GM19238 (cell line): ENCODE results near the gene PRDX3.

Source experiments
- DNase-seq: peaks from one replicate; pipeline ENCODE4 v3.0.0; 2011; ENCODE audit warnings: low spot score; ENCODE audit not compliant: insufficient read length

Gene PRDX3

GRCh38 chr10:119178372-119179119 lies at the start of gene PRDX3:
Gene PRDX3 (minus strand): TSS chr10:119178812. CDS start chr10:119178790, 22 bp downstream.
- DNase-seq = peak; percentile 85

DNA sequence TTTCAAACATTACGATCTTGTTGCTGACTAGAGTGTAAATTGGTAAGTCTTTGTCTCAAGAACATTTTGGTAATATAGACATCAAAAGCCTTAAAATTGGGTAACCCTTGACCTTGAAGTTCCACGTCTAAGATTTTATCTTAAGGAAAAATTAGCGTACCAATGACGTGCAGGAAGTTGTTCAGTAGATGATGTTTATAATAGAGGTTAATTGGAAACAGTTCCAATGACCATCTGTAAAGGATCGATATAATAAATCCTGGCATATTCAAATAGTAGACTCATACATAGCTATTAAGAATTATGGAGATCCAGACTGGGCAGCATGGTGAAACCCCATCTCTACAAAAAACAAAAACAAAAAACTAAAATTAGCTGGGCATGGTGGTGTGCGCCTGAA lies 49.2 kb upstream of the PRDX3 start:
- DNase-seq = no peak

- no peak for DNase-seq
These were observed 46.6 kb upstream of the PRDX3 start for GRCh38 chr10:119225083-119225658.

DNA sequence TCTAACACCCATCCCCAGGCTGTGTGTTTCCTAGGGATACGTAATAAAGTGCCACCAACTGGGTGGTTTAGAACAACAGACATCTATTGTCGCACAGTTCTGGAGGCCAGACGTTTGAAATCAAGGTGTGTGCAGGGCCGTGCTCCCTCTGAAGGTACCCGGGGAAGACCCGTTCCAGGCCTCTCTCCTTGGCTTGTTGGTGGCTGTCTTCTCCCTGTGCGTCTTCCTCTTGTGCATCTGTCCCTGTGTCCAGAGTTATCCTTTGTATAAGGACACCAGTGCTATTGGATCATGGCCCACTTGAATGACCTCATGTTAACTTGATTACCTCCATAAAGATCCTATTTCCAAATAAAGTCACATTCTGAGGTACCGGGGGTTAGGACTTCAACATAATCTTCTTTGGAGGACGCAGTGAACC lies 44.4 kb upstream of the PRDX3 start:
- DNase-seq = no peak

DNA sequence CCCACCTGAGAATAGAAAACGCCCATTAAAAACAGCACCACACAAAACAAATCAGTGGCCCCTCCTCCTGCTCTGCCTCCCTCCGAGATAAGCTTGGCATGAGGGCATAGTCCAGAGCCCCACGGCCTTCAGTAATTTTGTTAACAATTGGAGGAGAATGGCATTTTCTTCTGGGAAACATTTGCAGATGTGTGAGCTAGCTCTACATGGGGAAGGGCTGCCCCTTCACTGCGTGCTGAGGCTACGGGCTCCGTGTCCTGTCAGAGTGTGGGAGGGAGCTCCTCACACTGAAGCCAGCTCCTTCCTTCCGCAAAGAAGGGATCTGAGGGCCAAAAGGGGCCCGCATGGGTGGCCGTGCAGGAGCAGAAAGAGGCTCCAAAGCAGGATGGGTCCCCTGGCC lies 43.9 kb upstream of the PRDX3 start:
- DNase-seq = no peak

- no peak for DNase-seq
These were observed 43.1 kb upstream of the PRDX3 start for GRCh38 chr10:119221666-119222065.

- no peak for DNase-seq
These were observed 42.6 kb upstream of the PRDX3 start for GRCh38 chr10:119221201-119221600.

- no peak for DNase-seq
These were observed 41.3 kb upstream of the PRDX3 start for GRCh38 chr10:119219871-119220270.

DNA sequence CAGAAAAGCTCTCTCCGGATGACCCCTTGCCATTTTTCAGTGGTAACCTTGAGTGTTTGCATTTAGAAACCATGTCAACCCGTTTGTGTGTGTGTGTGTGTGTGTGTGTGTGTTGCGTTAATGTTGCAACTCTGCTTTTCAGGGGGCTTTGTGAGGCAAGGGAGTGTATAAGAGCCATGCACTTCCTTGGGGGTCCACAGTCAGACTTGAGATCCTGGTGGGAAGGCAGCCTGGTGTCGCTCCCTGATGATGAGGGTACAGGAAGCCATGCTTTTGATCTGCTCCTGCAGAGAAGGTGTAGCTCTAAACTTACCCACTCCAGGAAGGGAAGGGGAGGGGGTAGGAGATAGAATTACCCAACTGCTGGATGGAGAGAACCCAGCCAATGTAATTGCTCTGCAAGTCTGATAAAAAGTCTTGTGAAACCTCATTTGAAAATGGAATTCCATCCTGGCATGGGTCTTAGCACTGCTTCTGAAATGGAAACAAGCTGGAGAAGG lies 39.4 kb upstream of the PRDX3 start:
- DNase-seq = no peak

DNA sequence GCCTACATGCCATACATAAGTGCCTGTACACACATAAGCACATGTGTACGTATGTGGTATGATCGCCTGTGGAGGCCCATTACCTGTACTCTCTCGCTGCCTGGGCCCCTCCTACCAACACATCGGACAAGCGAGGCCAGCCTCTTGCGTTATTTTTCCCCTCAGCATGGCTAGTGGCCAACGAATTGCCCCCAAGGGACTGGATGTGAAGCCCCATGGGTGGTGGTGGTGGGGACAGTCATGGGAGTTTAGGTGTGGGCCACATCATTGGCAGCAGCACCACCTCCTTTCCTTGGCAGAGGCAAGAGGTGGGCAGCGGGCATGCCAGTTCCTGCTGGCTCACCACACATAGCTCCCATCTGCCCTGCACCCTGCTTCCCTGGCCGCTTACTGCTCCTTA lies 38.8 kb upstream of the PRDX3 start:
- no peak for DNase-seq

- DNase-seq = no peak
These were observed 37.5 kb upstream of the PRDX3 start for GRCh38 chr10:119216127-119216526.

GRCh38 chr10:119215371-119215770 lies 36.8 kb upstream of the PRDX3 start:
- DNase-seq = no peak

GRCh38 chr10:119211625-119212441 lies 33.2 kb upstream of the PRDX3 start:
- DNase-seq = no peak

GRCh38 chr10:119211176-119211575 lies 32.6 kb upstream of the PRDX3 start:
- no peak for DNase-seq

DNA sequence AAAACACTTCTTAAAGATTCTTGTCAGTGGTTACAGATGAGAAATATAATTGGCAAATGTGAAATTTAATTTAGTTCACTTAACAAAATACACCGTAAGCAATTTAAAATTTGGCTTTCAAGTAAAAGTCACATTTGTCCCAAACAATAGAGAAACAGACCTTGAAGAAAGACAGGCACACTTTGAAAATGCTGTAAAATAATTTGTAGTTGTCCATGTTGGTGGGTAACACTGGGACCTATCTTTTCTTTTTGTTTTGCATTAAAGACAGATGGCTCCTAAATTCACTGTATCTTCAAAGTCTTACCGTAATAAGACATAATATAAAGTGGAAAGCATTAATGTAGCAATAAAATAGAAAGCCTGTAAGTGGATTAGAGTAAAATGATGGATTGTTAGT lies 32.0 kb upstream of the PRDX3 start:
- DNase-seq = no peak

DNA sequence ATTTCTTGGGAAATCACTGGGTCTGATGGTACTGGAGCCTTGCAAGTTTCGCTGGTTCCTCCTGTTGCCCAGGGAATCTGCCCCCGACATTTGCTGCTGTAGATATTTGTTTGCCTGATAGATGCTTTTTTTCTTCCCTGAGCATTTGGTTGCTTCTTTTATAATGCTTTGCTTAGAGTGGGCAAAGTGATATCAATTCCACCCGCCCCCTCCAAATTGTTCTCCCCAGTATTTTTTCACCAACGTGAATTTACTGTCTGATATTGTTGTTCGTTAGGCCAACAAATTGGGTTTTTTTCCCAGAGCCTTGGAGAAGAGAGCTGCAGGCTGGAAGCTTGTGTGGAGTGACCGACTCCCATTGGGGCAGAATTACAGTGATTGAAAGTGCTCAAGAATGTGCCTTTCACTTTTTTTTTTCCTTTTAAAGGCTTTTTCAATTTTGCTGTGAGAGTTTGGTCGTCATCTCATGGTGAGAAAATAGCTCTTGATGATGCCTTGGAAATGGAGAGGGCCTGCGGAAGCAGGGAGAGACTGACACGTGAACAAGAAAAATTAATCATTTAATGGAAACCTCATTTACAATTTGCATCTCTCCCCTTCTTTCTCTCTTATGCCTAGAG lies 31.2 kb upstream of the PRDX3 start:
- no peak for DNase-seq

GRCh38 chr10:119209035-119209735 lies 30.6 kb upstream of the PRDX3 start:
- no peak for DNase-seq

DNA sequence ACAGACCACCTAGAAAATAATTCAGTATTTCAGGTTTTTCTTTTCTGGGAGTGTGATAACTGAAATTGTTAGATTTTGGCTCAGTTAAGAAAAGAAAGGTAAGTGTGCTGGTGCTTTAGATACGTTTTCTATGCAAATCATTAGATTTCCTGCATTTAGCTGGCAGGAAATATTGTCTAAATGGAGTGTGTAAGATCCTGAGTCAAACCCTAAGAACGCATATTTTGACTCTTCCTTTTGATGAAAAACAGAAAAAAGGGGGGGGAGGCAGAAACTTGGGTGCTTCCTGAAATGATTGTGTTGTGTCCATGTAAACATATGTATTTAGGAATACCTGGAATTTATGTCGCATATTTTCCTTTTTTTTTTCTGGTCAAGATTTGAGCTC lies 29.9 kb upstream of the PRDX3 start:
- no peak for DNase-seq

DNA sequence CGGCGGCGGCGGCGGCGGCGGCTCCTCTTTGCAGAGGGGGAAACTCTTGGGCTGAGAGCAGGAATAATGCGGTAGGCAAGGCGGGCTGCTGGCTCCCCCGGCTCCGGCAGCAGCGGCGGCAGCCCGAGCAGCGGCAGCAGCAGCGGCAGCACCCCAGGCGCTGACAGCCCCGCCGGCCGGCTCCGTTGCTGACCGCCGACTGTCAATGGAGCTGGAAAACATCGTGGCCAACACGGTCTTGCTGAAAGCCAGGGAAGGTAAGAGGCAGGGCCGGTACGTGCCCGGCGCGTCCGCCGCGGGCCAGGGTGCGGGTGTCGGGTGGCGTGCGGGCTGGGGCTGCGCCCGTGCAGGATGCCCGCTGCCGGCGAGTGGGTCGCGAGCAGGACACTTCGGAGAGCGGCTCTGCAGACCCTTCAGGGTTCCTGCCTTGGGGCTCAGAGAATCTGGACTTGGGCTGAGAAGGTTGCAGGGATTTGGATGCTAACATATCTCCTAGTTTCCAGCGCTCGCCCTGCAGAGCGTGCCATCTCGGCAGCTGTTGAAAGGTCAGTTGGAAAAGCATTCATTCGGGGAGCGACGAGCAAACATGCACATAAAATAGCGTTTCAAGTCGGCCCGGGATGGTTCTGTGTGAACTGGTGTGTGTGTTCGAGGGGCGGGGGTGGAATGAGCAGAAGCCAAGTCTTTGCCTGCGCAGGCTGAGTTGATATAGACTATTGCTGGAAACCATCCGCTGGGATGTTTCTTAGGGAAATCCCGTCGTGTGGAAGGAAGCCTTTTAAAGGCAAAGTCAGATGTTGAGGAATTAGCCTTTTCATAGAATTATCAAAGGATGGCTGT lies 29.3 kb upstream of the PRDX3 start:
- no peak for DNase-seq

GRCh38 chr10:119207366-119207666 lies 28.7 kb upstream of the PRDX3 start, which contains the start of gene GRK5:
Gene GRK5 (plus strand): TSS chr10:119207571. CDS start chr10:119207918, 347 bp downstream.
- DNase-seq = peak; percentile 96
